ENCODE data around the gene MEI1.

- TF ChIP-seq, protein P1, sequence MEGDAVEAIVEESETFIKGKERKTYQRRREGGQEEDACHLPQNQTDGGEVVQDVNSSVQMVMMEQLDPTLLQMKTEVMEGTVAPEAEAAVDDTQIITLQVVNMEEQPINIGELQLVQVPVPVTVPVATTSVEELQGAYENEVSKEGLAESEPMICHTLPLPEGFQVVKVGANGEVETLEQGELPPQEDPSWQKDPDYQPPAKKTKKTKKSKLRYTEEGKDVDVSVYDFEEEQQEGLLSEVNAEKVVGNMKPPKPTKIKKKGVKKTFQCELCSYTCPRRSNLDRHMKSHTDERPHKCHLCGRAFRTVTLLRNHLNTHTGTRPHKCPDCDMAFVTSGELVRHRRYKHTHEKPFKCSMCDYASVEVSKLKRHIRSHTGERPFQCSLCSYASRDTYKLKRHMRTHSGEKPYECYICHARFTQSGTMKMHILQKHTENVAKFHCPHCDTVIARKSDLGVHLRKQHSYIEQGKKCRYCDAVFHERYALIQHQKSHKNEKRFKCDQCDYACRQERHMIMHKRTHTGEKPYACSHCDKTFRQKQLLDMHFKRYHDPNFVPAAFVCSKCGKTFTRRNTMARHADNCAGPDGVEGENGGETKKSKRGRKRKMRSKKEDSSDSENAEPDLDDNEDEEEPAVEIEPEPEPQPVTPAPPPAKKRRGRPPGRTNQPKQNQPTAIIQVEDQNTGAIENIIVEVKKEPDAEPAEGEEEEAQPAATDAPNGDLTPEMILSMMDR (IDR thresholded peaks at IDR 0.05; ENCODE audit: low read depth, low read length, poor library complexity, severe bottlenecking), result no peak
- TF ChIP-seq EZH2phosphoT487 (IDR thresholded peaks at IDR 0.05; ENCODE audit: borderline replicate concordance, low read length), result no peak
These were observed 94.6 kb downstream of the MEI1 start for GRCh38 chr22:41793871-41794270.

Data from DOHH2 (cell line).